GM12891 (cell line): ENCODE results near the gene NTS.

Source experiments
- DNase-seq: peaks from one replicate; pipeline ENCODE4 v3.0.0; 2011; ENCODE audit warnings: low spot score; ENCODE audit not compliant: insufficient read length
- FAIRE-seq: peaks from 2 replicates; lab custom pipeline; 2011; peaks lifted over from hg19 to GRCh38; lab: Jason Lieb, UNC
- PAX5 ChIP-seq: IDR thresholded peaks from 2 replicates; pipeline ENCODE4 v1.6.1; 2011; ENCODE audit warnings: low read length, moderate library complexity, mild to moderate bottlenecking; ENCODE audit not compliant: insufficient read depth, severe bottlenecking
- POLR2A ChIP-seq: IDR thresholded peaks from 2 replicates; pipeline ENCODE4 v1.6.1; 2011; ENCODE audit warnings: low read depth, low read length, control low read depth
- POLR2AphosphoS5 ChIP-seq: IDR thresholded peaks from 2 replicates; pipeline ENCODE4 v1.6.1; 2011; ENCODE audit warnings: low read depth, low read length, control low read depth
- POU2F2 ChIP-seq: IDR thresholded peaks from 2 replicates; pipeline ENCODE4 v1.6.1; 2011; ENCODE audit warnings: low read depth, mild to moderate bottlenecking, control low read depth, low read length, moderate library complexity
- SPI1 ChIP-seq: IDR thresholded peaks from 2 replicates; pipeline ENCODE4 v1.6.1; 2011; ENCODE audit warnings: low read depth, low read length, control low read depth
- TAF1 ChIP-seq: IDR thresholded peaks from 2 replicates; pipeline ENCODE4 v1.6.1; 2011; ENCODE audit warnings: low read depth, low read length, control low read depth

Gene NTS

GRCh38 chr12:85920324-85920947 is 46.3 kb downstream of the NTS start:
- no peak for DNase-seq
- no peak for FAIRE-seq
- TF ChIP-seq POLR2AphosphoS5 (no peak), POLR2A (no peak), POU2F2 (no peak), PAX5 (no peak), SPI1 (no peak), TAF1 (no peak)

DNA sequence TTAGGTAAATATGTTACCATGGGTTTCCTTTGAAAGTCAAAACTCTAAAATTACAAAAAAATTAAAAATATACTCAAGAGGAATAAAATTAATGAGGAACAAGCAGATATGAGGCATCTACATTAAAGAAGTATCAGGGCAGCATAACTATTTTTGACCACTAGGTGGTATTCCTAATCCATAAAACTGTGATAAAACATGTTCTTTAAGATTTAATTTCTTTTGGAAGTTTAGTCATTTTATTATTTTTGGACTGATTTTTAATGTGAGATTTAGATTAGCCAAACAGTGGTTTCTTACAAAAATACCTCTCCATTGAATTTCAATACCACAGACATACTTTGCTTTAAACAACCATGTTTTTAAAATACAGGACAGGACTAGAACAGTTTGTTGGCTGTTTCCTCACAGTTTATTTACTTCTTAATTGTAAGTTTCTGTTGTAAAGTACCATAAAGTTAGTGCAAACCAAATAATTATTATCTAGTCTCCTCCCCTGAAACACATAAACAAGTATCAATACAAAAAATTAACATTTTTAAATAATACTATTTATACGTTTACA is 49.8 kb downstream of the NTS start:
- no peak for DNase-seq
- TF ChIP-seq POLR2AphosphoS5 (no peak), POLR2A (no peak), PAX5 (no peak), SPI1 (no peak), POU2F2 (no peak), TAF1 (no peak)
- no peak for FAIRE-seq

DNA sequence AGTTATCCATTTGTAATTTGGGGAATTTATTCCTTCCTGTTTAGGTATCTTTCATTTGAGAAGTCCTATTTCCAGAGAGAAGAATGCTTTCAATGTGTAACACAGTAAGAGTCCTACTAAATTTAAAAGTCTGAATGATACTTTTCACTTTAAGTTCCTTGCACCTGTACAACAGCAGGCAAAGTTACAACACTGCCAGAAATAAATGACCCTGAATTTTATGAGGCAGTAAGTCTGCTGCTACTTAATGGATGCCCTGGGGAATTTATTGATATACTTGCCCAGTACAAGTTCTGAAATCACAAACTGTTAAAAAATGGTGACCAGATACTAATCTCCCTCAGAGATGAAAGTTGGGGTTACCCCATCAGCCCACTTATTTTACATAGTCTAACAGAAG is 53.1 kb downstream of the NTS start:
- no peak for FAIRE-seq
- no peak for DNase-seq
- TF ChIP-seq PAX5 (no peak), POLR2A (no peak), TAF1 (no peak)
